ENCODE results near the gene FBXO10.

The FBXO10 gene

GRCh38 chr9:37551888-37552287, 24.3 kb downstream of the FBXO10 start:
- TF ChIP-seq, protein P1, sequence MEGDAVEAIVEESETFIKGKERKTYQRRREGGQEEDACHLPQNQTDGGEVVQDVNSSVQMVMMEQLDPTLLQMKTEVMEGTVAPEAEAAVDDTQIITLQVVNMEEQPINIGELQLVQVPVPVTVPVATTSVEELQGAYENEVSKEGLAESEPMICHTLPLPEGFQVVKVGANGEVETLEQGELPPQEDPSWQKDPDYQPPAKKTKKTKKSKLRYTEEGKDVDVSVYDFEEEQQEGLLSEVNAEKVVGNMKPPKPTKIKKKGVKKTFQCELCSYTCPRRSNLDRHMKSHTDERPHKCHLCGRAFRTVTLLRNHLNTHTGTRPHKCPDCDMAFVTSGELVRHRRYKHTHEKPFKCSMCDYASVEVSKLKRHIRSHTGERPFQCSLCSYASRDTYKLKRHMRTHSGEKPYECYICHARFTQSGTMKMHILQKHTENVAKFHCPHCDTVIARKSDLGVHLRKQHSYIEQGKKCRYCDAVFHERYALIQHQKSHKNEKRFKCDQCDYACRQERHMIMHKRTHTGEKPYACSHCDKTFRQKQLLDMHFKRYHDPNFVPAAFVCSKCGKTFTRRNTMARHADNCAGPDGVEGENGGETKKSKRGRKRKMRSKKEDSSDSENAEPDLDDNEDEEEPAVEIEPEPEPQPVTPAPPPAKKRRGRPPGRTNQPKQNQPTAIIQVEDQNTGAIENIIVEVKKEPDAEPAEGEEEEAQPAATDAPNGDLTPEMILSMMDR (conservative IDR thresholded peaks at IDR 0.05; ENCODE audit: low read depth, low read length): no peak
- DNase-seq (ENCODE audit: low read depth): no peak
- H3K4me3 ChIP-seq (ENCODE audit: low read length): no peak overlapping the region

GRCh38 chr9:37551468-37551867, 24.7 kb downstream of the FBXO10 start:
- no peak for DNase-seq (ENCODE audit: low read depth)
- H3K4me3 ChIP-seq (ENCODE audit: low read length): no peak overlapping the region
- TF ChIP-seq, protein P1 (conservative IDR thresholded peaks at IDR 0.05; ENCODE audit: low read depth, low read length): no peak

GRCh38 chr9:37550781-37551180, 25.4 kb downstream of the FBXO10 start:
- TF ChIP-seq, protein P1 (conservative IDR thresholded peaks at IDR 0.05; ENCODE audit: low read depth, low read length): no peak
- no peak overlapping the region for H3K4me3 ChIP-seq (ENCODE audit: low read length)
- DNase-seq (ENCODE audit: low read depth): no peak

DNA sequence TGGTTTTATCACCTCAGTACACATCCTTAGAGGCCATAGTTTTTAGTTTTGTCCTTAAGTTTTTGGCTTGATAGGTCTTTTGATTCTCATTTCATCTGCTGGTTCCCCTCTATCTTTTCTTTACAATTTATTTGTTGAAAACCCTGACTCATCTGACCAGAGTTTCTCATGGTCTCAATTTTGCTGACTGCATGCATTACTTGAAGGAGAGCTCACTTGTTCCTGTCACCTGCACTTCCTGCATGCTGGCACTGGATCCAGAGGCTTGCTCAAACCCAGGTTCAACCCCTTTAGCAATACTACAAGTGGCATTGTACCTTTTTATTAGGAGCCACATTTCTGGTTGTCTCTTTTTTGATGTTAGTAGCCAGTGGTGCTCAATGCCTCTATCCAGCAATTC, 26.7 kb downstream of the FBXO10 start:
- DNase-seq (ENCODE audit: low read depth): no peak
- TF ChIP-seq, protein P1 (conservative IDR thresholded peaks at IDR 0.05; ENCODE audit: low read depth, low read length): no peak
- no peak overlapping the region for H3K4me3 ChIP-seq (ENCODE audit: low read length)

GRCh38 chr9:37547328-37547878, 28.8 kb downstream of the FBXO10 start:
- no peak overlapping the region for H3K4me3 ChIP-seq (ENCODE audit: low read length)
- TF ChIP-seq, protein P1 (conservative IDR thresholded peaks at IDR 0.05; ENCODE audit: low read depth, low read length): no peak

DNA sequence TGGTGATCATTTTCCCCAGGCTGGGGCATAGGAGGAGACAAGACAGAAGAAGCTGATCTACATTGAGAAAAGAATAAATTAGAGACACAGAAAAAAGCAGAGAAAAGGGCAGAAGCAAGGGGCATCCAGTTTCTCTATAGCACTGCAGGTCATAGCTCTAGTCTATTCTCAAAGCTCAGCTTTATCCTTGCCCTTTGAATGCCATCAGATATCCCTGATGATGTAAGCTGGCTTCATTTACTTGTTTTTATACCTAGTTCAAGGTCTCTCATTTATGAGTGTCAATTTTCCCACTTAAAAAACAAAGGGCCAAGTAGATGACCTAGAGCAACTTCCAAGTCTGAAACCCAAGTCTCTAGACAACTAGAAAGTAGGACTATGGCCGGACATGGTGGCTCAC, 32.7 kb downstream of the FBXO10 start:
- no peak for DNase-seq (ENCODE audit: low read depth)
- TF ChIP-seq, protein P1 (conservative IDR thresholded peaks at IDR 0.05; ENCODE audit: low read depth, low read length): no peak
- no peak overlapping the region for H3K4me3 ChIP-seq (ENCODE audit: low read length)

More at GRCh38 chr9:37547328-37547878, 28.8 kb downstream of the FBXO10 start:
- no peak for DNase-seq (ENCODE audit: low read depth)

- no peak overlapping the region for H3K4me3 ChIP-seq (ENCODE audit: low read length)
- no peak for DNase-seq (ENCODE audit: low read depth)
- TF ChIP-seq, protein P1 (conservative IDR thresholded peaks at IDR 0.05; ENCODE audit: low read depth, low read length): no peak
These were observed 33.3 kb downstream of the FBXO10 start for GRCh38 chr9:37542895-37543294.

Data from retinal pigment epithelial cell (primary cell).